Measurements from ENCODE around the gene MTUS2.

GRCh38 chr13:29523199-29523961, 703.2 kb downstream of the MTUS2 start:
- TF ChIP-seq CTCF (IDR thresholded peaks at IDR 0.05), result no peak
- no peak for TF ChIP-seq EP300 (IDR thresholded peaks at IDR 0.05)
